HG03280 (cell line): ENCODE results near the gene LGALS7B.
A peak's percentile ranks its signal among the peaks of the same experiment; 100 is the strongest.
"Not testable (repeated sequence)": the region's sequence is repeated elsewhere in the genome, so short reads cannot be mapped to it uniquely, and the experiment has no call there.

Source experiments
- ATAC-seq: cut with Tn5 transposase; IDR thresholded peaks from one replicate; pipeline ENCODE4 v1.9.1; 2021; ENCODE audit warnings: mild to moderate bottlenecking, moderate library complexity; ENCODE audit not compliant: unreplicated experiment

The LGALS7B gene

DNA sequence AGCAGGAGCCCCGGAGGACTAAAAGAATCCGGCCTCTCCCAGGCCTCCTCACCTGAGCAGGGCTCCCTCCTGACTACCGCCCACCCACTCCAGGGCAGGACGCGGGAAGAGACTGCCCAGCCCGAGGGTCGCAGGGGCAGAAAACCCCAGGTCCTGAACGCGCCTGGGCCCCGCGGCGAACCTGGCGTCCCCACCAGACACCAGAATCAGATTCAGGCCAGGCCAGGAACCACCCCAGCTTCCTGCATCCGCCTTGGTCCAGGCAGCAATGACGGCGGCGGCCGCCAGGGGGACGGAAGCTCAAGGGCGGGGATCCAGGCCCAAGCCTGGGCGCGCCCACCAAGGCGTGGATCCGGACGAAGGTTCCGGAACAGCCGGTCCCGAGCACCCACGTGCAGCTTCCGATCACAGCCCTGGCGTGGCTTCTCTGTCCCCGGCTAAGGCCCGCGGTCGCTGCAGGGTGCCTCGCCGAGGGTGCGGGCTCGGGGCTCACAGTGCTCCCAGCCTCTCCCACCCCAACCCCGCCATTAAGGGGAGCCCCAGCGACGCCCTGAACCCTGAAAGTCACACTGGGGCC is 19.3 kb upstream of the LGALS7B start:
- ATAC-seq = peak; percentile 64

DNA sequence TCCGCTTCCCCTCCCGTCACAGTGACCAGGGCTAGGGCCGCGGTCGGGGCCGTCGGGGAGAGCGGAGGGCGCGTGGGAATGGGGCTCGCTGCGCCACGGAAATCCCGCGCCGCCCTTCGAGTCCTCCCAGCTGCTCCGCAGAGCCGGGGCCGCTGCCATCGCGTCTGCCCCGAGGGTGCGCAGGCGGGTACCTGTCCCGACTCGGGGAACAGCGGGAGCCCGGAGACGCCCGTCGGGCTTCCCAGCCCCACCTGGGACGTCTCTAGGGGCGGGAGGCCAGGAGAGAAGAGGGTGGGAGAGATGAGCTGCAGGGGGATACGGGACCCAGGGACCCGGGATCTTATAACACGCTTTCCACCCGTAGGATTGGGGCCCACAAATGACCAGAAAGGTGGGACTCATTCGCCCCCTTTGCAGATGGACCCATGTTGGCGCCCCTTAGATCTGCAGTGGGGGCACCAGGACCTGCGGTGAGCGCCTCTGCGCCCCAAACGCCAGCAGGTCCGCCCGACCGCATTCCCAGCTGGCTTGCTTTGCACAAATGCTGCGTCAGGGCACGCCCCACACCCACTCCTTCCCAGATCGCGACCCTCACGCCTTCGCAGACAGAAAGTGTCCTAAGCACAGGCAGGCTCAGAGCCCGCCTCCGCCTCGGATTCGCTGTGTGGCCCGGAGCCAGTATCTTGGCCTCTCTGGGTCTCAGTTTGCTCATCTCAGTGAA is 18.6 kb upstream of the LGALS7B start:
- ATAC-seq = peak; percentile 18

DNA sequence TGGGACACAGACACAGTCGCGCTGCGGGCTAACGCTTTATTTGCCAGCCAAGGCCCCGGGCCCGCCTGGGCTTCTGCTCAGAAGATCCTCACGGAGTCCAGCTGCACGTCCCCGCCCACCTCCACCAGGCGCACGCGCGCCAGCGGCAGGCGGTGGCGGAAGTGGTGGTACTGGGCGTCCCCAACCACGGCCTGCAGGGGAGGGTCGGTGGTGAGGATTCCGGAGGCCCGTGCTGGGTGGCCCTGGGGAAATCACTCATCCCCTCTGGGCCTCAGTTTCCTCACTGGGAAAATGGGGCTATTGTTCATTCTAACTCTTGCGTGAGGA is 18.1 kb upstream of the LGALS7B start:
- ATAC-seq = peak; percentile 53

DNA sequence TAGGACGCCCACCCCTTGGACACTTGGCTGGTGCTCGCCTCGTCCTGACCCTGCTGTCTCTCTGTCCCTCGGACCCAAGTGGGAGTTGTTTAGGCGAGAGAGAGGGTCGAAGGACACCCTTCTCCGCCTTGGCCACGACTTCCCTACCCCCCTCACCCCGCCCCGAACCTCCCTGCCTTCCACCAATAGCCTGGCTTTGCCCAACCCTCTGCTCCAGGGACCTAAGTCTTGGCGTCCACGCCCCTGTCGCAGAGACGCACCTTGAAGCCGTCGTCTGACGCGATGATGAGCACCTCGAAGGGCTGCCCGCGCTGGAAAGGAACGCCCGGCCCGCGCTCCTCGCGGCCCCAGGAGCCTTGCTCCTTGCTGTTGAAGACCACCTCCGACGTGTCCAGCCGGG is 17.4 kb upstream of the LGALS7B start:
- ATAC-seq = not testable (repeated sequence)

DNA sequence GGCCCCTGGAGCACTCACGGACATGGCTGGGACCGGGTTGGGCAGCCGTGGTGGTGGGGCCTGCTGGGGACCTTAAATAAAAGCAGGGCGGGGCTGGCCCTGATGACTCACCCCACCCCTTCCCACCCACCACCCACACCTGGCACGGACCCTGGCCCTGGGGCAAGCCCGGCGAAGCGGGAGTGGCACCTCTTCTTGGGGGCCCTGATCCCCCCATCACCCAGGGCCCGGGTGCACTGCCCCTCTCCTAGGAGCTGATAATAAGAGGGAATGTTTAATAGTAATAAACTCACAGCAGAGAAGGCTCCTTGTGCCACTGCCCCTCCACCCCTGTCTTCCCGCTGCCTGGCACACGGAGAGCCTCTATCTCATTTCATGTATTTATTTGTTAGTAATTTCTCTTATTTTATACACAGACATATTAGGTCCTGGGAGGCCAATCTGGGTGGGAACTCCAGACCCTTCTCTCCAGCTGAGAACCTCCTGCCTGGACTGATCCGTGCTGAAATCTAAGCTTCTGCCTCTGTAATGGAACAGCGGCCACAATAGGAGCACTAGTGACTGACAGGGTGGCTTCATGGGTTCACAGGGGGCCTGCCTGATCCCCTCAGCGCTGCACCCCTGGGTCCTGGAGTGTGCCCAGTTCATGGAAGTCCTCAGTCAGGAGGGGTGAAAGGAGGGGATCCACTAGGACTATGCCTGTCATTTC is 15.4 kb upstream of the LGALS7B start, which contains the start of gene LGALS7:
LGALS7 (minus strand) TSS at position 49 of the 709 bp plus-strand sequence; CDS start at position 24, 25 bp downstream.
- no peak for ATAC-seq

GRCh38 chr19:38774181-38774950 is 14.6 kb upstream of the LGALS7B start:
- ATAC-seq = no peak

DNA sequence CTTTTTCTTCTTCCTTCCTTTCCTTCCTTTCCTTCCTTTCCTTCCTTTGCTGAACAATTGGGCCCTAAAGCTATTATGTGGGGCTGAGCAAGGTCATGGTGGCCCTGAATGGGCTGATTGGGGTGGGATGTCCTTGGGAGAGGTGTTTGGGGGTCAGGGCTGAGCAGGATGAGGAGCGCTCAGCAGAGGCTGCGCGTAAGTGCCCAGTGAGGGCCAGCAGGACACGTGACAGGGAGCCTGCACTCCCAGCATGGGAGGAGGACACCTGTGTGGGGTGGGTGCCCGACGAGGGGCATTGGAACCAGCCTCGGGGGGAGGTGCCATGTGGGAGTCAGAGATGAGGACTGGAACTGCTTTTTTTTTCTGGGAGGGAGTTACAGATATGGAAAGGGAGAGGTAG is 10.3 kb upstream of the LGALS7B start:
- ATAC-seq = no peak

GRCh38 chr19:38780443-38780842 is 8.6 kb upstream of the LGALS7B start:
- ATAC-seq = no peak

DNA sequence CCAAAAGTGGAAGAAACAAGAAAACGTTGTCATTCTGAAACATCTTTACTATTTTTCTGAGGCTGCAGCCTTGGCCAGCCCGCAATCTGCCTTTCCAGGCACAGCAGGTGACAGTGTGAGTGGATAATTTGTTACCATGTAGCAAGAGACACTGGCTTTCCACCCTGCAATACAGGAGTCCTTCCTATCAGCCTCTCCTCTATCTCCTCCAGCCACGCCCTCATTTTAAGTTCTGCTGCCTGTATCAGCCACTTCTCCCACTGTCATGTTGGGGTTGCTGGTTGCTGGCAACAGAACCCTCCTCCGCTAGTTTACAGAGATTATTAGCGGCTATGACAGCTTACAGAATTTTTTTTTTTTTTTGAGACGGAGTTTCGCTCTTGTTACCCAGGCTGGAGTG is 7.9 kb upstream of the LGALS7B start:
- no peak for ATAC-seq

- ATAC-seq = not testable (repeated sequence)
Measured at GRCh38 chr19:38782212-38782611, 6.8 kb upstream of the LGALS7B start.

- ATAC-seq = no peak
Measured at GRCh38 chr19:38784224-38784623, 4.8 kb upstream of the LGALS7B start.

- ATAC-seq = no peak
Measured at GRCh38 chr19:38785187-38785699, 3.8 kb upstream of the LGALS7B start.

DNA sequence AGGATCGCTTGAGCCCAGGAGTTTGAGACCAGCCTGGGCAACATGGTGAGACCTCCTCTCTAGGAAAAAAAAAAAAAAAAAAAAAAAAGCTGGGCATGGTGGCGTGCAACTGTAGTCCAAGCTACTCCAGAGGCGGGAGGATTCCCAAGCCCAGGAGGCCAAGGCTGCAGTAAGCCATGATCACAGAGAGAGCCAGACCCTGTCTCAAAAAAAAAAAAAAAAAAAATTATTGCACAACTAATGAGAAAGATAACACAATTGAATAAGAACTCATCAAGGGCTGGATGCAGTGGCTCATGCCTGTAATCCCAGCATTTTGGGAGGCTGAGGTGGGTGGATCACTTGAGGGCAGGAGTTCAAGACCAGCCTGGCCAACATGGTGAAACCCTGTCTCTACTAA is 2.9 kb upstream of the LGALS7B start:
- ATAC-seq = not testable (repeated sequence)

DNA sequence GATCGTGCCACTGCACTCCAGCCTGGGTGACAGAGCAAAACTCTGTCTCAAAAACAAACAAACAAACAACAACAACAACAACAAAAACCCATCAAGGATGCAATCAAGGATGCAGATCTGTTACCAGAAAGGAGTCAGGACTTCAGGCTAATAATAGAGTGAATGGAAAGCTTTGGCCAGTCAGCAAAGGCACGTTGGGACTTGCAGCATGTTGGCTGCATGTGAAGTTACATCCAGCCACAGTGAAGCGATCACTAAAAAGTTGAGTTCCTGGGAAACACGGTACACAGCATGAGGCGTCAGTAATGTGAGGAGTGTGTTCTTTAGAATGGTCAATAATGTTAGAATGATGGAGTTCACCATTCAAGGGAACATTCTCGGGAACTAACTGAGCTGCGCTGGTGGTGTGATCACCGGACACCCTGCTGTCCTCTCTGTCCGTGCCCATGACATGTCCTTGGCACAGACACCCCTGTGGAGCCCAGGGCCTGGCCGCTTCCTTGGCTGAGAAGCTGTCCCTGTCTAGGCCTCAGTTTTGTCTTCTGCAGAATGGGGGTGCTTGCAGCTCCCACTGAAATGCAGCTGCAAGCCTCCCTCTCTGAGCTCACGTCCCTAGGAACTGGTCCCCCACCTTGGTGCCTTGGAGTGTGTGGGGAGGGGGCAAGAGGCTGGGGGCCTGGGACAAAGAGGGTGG is 2.3 kb upstream of the LGALS7B start:
- ATAC-seq = no peak

- ATAC-seq = not testable (repeated sequence)
Measured at GRCh38 chr19:38790507-38791403, 1.8 kb downstream of the LGALS7B start.

DNA sequence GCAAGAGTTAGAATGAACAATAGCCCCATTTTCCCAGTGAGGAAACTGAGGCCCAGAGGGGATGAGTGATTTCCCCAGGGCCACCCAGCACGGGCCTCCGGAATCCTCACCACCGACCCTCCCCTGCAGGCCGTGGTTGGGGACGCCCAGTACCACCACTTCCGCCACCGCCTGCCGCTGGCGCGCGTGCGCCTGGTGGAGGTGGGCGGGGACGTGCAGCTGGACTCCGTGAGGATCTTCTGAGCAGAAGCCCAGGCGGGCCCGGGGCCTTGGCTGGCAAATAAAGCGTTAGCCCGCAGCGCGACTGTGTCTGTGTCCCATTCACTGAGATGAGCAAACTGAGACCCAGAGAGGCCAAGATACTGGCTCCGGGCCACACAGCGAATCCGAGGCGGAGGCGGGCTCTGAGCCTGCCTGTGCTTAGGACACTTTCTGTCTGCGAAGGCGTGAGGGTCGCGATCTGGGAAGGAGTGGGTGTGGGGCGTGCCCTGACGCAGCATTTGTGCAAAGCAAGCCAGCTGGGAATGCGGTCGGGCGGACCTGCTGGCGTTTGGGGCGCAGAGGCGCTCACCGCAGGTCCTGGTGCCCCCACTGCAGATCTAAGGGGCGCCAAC is 2.6 kb downstream of the LGALS7B start:
- not testable (repeated sequence) for ATAC-seq

DNA sequence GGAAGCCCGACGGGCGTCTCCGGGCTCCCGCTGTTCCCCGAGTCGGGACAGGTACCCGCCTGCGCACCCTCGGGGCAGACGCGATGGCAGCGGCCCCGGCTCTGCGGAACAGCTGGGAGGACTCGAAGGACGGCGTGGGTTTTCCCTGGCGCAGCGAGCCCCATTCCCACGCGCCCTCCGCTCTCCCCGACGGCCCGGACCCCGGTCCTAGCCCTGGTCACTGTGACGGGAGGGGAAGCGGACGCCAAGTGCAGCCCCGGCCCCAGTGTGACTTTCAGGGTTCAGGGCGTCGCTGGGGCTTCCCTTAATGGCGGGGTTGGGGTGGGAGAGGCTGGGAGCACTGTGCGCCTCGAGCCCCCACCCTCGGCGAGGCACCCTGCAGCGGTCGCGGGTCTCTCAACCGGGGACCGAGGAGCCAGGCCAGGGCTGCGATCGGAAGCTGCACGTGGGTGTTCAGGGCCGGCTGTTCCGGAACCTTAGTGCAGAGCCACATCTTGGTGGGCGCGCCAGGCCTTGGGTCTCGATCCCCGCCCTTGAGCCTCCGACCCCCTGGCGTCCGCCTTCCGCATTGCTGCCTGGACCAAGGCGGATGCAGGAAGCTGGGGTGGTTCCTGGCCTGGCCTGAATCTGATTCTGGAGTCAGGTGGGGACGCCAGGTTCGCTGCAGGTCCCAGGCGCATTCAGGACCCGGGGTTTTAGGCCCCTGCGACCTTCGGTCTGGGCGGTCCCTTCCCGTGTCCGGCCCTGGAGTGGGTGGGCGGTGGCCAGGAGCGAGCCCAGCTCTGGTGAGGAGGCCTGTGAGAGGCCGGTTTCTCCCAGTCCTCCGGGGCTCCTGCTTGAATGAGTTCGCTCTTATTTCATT is 3.5 kb downstream of the LGALS7B start:
- ATAC-seq = no peak

- ATAC-seq = no peak
Measured at GRCh38 chr19:38793177-38793576, 4.2 kb downstream of the LGALS7B start.
